Measurements from ENCODE around the gene MTMR10.

MTMR10 gene

DNA sequence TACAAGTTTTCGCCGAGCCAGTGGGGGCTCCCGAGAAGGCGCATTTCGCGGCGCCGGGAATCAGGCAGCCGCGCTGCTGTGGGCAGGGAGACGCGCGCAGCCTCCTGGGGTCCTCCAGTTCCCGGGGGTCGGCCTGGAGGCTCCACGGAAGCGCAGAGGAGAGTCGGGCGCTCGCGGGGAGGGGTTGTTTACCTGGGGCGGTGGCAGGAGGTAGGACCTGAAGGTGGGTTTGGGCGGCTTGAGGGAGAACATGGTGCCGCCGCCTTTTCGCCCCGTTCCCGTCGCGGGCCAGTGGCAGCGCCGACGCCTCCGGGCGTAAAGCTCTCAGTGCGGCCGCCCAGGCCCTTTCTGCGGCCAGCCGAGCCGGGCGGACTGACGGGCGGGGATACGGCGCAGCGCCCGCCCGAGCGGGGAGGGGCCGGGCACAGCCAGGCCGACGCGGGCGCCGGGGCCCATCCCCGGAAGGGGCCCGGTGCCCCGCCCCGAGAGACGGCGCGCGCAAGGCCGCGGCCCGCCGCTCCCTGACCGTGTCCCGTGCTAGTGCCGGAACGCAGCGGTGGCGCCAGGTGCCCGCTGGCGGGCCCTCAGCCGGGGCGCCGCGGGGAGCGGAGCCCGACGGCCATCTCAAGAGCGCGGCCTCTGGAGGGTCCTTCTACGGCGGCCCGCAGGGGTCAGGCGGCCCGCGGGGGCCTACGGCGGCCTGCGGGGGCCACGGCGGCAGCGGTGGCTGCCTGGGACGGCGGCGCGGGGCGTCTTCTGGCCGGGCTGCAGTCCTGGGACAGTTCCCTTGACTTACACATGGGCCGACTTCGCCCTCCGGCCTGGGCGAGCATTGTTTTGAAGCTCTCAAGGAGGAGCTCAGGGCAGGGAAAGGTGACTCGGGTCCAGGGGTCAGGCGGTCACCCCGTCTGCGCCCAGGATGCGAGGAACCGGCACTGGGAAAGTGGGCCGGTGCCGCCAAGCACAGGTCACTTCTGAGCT, at the start of gene MTMR10:
MTMR10 (minus strand) TSS at position 374 of the 981 bp plus-strand sequence; CDS start at position 252, 122 bp downstream.
- peak; percentile 58 for DNase-seq
- H3K27me3 ChIP-seq (ENCODE audit: insufficient read depth, low read depth, severe bottlenecking): no peaks in the 10 kb centered on the region
- H3K9me3 ChIP-seq (ENCODE audit: severe bottlenecking): no peaks in the 10 kb centered on the region
- H3K27ac ChIP-seq: peak within 1 kb of the TSS; percentile 87
- H3K36me3 ChIP-seq: peaks cover 3% of the 10 kb centered on the region; the same call in 1 of the 2 replicates
- TF ChIP-seq, protein P1, sequence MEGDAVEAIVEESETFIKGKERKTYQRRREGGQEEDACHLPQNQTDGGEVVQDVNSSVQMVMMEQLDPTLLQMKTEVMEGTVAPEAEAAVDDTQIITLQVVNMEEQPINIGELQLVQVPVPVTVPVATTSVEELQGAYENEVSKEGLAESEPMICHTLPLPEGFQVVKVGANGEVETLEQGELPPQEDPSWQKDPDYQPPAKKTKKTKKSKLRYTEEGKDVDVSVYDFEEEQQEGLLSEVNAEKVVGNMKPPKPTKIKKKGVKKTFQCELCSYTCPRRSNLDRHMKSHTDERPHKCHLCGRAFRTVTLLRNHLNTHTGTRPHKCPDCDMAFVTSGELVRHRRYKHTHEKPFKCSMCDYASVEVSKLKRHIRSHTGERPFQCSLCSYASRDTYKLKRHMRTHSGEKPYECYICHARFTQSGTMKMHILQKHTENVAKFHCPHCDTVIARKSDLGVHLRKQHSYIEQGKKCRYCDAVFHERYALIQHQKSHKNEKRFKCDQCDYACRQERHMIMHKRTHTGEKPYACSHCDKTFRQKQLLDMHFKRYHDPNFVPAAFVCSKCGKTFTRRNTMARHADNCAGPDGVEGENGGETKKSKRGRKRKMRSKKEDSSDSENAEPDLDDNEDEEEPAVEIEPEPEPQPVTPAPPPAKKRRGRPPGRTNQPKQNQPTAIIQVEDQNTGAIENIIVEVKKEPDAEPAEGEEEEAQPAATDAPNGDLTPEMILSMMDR (IDR thresholded peaks at IDR 0.05; ENCODE audit: low read depth, low read length): no peak
- peak within 1 kb of the TSS; percentile 99 for H3K4me3 ChIP-seq (ENCODE audit: low read depth, low read length)

- Histone ChIP-seq H3K9me3 (ENCODE audit: severe bottlenecking) (no peaks in the 10 kb centered on the region), H3K4me3 (ENCODE audit: low read depth, low read length) (no peak overlapping the region)
Measured at GRCh38 chr15:31040611-31041010, 49.2 kb upstream of the MTMR10 start.

DNA sequence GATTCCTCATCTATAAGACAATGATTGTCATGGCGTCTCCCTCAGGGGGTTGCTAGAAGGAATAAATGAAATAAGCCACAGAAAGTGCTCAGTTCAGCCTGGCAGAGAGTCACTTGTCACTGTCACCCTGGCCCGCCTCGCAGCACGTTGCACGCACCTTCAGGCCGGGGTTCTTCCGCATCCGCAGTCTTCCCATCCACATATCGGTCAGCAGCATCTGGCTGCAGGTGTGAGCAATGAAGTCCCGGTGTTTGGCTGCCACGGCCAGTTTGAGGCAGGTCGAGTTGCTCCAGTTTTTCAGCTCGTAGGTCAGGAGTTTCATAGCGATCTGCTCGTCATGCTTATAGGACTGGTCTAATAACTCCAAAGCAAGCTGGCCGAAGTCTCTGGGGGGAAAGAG, 48.5 kb upstream of the MTMR10 start:
- Histone ChIP-seq H3K27me3 (ENCODE audit: insufficient read depth, low read depth, severe bottlenecking) (no peaks in the 10 kb centered on the region), H3K36me3 (no peaks in the 10 kb centered on the region), H3K27ac (no peak overlapping the region), H3K4me3 (ENCODE audit: low read depth, low read length) (no peak overlapping the region), H3K9me3 (ENCODE audit: severe bottlenecking) (no peaks in the 10 kb centered on the region)
- no peak for DNase-seq
- TF ChIP-seq, protein P1 (IDR thresholded peaks at IDR 0.05; ENCODE audit: low read depth, low read length): no peak

More at GRCh38 chr15:31040611-31041010, 49.2 kb upstream of the MTMR10 start:
- H3K27ac ChIP-seq: no peak overlapping the region
- no peak for DNase-seq
- H3K27me3 ChIP-seq (ENCODE audit: insufficient read depth, low read depth, severe bottlenecking): no peaks in the 10 kb centered on the region
- H3K36me3 ChIP-seq: no peaks in the 10 kb centered on the region
- TF ChIP-seq, protein P1 (IDR thresholded peaks at IDR 0.05; ENCODE audit: low read depth, low read length): no peak

DNA sequence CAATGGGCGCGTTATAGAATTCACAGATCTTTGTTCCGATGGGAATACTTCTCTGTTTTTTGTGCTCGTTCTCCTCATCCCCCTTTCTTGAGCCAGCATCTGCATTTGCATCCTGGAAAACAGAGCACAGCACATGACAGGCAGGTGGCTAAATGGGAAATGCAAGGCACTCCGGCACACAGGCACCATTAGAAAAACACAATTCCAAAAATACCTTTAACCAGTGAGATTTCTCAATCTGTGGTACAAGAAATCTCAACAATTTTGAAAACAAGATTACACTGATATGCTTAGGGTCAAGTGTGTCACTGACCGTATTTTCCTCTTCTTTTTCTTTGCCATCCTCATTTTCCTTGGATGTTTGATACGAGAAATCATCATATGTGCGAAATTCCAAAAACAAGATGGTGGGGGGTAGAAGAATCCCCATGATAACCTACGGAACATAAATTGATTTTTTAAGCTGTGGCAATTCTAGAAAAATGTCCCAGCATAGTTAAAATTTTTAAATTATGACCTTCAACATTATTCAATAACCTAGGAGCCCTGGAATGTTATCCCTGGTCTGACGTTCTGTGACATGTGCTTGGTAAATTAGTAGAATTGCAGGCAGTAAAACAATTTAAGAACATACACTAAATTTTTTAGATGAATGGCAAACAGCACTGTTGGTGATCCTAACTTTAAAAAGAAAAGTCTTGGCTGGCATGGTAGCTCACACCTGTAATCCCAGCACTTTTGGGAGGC, 46.5 kb upstream of the MTMR10 start:
- no peaks in the 10 kb centered on the region for H3K27me3 ChIP-seq (ENCODE audit: insufficient read depth, low read depth, severe bottlenecking)
- DNase-seq: no peak
- no peak overlapping the region for H3K4me3 ChIP-seq (ENCODE audit: low read depth, low read length)
- TF ChIP-seq, protein P1 (IDR thresholded peaks at IDR 0.05; ENCODE audit: low read depth, low read length): no peak
- no peak overlapping the region for H3K27ac ChIP-seq
- no peaks in the 10 kb centered on the region for H3K9me3 ChIP-seq (ENCODE audit: severe bottlenecking)
- H3K36me3 ChIP-seq: no peaks in the 10 kb centered on the region

GRCh38 chr15:31036783-31037182, 45.4 kb upstream of the MTMR10 start:
- Histone ChIP-seq H3K4me3 (ENCODE audit: low read depth, low read length) (no peak overlapping the region), H3K9me3 (ENCODE audit: severe bottlenecking) (no peaks in the 10 kb centered on the region), H3K27me3 (ENCODE audit: insufficient read depth, low read depth, severe bottlenecking) (no peaks in the 10 kb centered on the region), H3K36me3 (no peaks in the 10 kb centered on the region), H3K27ac (no peak overlapping the region)
- DNase-seq: no peak
- TF ChIP-seq, protein P1 (IDR thresholded peaks at IDR 0.05; ENCODE audit: low read depth, low read length): no peak

All from WERI-Rb-1 (cell line).